Hematopoietic multipotent progenitor cell treated with erythropoietin and hydrocortisone succinate and interleukin-3 and kit ligand, for 17 days (in vitro differentiated cells): ENCODE results near the gene QPRT.
A peak's percentile ranks its signal among the peaks of the same experiment; 100 is the strongest.
"Not testable (repeated sequence)": the region's sequence is repeated elsewhere in the genome, so short reads cannot be mapped to it uniquely, and the experiment has no call there.

Experiments used
- DNase-seq: peaks from one replicate; pipeline ENCODE4 v3.0.0-alpha.2; 2015; ENCODE audit warnings: low spot score

Gene QPRT

DNA sequence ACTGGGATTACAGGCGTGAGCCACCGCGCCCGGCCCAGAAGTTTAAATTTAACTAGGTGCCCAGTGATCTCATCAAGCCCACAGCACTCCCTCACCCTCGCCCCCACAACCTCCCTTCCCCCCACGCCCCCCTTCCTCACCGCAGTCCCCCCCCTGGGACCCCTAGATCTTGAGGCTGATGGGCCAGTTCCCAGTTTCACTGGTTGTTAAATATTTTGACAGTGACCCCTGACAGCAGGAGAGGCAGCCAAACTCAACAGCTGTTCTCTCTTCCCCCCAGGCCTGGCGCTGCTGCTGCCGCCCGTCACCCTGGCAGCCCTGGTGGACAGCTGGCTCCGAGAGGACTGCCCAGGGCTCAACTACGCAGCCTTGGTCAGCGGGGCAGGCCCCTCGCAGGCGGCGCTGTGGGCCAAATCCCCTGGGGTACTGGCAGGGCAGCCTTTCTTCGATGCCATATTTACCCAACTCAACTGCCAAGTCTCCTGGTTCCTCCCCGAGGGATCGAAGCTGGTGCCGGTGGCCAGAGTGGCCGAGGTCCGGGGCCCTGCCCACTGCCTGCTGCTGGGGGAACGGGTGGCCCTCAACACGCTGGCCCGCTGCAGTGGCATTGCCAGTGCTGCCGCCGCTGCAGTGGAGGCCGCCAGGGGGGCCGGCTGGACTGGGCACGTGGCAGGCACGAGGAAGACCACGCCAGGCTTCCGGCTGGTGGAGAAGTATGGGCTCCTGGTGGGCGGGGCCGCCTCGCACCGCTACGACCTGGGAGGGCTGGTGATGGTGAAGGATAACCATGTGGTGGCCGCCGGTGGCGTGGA is 15.6 kb downstream of the QPRT start:
- DNase-seq = no peak

DNA sequence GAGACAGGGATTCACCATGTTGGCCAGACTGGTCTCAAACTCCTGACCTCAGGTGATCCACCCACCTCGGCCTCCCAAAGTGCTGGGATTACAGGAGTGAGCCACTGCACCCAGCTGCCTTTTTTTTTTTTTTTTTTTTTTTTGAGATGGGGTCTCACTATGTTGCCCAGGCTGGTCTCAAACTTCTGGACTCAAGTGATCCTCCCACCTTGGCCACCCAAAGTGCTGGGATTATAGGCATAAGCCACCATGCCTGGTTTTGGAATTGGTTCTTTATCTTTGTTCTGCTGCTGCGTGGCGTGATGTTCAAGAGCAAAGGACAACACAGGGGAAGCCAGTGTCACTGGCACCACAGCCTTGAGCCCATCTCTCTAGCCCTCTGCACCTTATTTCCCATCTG is 16.7 kb downstream of the QPRT start:
- not testable (repeated sequence) for DNase-seq

DNA sequence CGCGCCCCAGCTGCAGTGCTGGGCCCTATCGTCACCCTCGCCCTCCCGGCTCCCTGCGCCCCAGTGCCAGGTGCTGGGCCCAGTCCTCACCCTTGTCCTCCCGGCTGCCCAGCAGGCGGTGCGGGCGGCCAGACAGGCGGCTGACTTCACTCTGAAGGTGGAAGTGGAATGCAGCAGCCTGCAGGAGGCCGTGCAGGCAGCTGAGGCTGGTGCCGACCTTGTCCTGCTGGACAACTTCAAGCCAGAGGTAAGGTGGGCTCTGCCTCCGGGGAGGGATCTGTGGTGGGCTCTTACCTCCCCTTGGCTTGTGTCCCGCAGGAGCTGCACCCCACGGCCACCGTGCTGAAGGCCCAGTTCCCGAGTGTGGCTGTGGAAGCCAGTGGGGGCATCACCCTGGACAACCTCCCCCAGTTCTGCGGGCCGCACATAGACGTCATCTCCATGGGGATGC is 17.9 kb downstream of the QPRT start:
- no peak for DNase-seq

DNA sequence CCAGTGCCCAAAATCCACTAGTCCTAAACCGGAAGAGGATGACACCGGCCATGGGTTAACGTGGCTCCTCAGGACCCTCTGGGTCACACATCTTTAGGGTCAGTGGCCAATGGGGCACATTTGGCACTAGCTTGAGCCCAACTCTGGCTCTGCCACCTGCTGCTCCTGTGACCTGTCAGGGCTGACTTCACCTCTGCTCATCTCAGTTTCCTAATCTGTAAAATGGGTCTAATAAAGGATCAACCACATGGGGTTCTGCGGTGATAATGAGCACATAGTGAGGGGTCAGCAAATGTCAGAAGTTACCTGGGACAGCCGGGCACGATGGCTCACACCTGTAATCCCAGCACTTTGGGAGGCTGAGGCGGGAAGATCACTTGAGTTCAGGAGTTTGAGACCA is 18.4 kb downstream of the QPRT start:
- no peak for DNase-seq

DNA sequence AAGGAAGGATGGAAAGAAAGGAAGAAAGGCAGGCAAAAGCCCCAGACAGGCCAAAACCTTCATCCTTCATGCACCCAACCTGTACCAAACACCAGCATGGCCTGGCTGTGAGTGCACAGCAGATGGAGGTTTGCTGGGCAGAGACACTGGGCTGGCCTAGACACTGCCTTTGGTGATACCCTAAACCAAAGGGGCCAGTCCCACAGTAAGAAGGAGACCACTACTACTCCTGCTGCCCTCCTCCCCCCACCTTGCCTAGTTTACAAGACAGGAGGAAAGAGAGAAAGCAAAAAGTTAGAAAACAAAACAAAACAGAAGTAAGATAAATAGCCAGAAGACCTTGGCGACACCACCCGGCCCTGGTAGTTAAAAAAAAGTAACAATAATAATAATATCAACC is 19.1 kb downstream of the QPRT start:
- DNase-seq = no peak

DNA sequence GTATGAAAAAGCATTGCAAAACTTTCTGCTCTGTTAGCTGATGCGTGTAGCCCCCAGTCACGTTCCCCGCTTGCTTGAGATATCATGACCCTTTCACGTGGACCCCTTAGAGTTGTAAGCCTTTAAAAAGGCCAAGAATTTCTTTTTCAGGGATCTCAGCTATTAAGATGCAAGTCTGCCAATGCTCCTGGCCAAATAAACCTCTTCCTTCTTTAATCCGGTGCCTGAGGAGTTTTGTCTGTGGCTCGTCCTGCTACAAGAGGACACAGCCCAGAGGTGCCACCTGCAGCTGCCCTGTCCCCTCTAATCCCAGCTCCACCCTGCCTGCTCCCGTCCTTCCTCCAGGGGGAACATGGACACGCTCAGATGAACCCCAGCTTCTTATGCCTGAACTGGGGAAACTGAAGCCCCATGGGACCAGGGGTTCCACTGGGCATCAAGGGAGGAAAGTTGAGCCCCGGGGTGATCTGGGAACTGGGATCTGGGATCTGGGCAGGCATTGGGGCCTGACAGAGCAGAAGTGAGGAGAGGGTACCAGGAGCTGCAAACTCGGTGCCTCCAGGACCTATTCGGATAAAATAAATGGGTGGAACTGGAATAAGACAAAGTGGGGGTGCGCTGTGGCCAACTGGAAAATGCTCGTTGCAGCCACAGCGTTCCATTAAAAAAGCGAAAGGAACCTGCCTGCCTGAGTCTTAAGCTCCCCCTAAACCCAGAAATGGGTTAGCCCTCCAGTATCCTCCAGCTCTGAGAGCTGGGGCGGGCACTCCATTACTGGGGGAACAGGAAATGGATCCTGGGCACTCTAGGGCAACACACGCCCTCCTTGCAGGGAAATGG is 19.7 kb downstream of the QPRT start:
- no peak for DNase-seq

DNA sequence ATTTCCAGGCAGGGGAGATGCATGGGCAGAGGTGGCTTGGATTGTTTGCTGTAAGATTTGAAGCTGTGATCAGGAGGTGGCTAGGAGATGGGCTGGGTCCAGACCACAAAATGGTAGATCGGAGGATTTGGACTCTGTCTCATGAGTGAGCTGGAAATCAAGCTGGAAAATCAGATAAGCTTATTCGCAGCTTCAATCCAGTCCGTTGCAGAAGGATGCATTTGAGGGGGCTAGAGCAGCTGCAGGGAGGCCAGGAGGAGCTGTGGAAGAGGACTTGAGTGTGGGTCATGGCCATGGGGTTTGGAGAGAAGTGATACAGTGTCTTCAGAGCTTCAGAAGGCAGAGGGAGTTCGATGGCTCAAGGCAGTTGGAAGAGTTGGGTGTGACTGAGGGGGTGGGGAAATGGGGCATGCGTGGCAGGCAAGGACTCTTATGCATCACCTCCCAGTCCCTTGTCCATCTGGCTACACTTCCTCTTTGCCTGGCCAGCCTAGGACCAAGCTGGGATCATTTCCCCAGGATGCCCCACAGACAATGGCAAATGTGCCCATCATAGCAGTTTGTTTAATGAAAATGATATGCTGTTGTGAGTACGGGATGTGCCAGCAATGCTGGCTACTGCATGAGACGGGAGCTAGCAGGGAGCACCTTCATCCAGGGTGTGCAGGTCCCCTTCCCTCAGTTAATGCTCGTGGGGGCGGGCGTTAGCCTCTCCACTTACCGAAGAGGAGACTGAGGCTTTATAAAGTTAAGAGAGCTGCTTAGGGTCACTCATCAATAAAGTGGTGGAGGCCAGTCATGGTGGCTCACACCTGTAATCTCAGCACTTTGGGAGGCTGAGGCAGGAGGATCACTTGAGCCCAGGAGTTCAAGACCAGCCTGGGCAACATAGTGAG is 20.6 kb downstream of the QPRT start:
- no peak for DNase-seq

DNA sequence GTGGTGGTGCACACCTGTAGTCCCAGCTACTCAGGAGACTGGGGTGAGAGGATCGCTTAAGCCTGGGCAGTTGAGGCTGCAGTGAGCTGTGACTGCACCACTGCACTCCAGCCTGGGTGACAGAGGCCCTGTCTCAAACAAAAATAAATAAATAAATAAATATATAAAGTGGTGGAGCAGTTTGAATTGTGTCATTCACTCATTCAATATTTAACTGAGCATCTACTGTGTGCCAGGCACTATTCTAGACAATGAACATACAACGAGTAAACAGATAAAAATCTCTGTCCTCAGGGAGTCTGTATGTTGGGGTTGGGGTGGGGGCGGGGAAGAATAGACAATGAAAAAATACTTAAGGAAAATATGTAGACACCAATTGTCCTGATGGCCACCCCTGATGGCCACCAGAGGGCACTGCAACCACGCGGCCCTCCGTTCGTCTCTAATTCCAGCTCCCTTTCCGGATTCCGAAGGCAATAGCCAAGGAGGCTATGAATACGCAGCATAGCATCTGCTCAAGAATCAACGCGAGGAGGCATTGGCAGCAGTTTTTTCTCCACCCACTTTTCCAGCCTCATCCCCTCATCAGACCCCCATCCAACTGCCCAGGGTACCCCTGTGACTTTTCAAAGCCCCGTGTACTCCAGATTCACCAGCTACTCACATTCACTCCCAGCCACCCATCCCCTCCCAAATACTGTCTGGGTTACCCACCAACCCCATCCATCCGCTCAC is 21.4 kb downstream of the QPRT start:
- peak; percentile 80 for DNase-seq

DNA sequence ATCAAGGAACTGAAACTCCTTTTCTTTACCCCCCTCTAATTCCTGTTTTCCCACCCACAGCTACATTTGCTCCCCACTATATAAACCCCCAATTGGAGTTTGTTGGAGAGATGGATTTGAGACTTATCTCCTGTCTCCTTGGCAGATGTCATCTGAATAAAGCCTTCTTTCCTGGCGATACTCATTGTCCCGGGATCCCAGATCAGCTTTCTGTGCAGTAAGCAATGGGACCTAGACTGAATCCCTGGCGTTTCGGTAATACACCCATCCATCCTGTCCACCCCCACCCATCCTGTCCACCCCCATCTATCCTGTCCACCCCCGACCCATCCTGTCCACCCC is 22.2 kb downstream of the QPRT start:
- no peak for DNase-seq

DNA sequence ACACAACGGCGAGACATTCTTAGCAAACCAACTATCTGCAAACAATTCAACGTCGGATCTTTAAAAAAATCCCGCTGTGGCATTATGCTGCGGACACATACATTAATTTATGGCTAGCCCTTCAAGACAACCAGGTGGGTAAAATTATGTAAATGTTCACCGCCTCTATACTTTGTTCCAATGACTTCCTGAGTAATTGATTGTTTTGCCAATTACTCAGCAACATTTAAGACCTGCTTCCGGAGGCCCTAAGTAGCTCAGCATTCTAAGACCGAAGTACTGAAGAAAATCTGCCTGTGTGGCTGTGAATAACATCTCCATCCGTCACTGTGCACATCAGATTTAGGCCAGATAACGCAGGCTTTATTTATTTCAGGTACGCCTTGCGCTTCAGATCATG is 23.3 kb downstream of the QPRT start:
- no peak for DNase-seq

DNA sequence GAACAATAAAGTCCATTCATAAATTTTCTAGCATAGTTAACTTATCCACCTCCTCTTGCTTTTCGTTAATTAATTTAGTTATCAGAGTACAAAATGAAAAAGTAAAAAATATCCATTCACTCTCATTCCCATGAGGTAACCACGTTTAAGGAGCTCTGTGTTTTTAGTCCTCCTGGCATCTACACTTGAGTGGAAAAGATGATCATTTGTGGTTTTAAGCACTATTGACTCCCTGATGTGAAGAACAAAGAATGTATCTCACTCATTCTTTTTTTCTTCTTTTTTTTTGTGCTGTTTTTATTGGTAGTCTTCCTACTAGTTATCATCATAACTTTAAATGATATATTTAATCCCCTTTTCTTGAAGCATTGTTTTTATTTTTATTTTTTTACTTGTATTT is 26.1 kb downstream of the QPRT start:
- DNase-seq = no peak

DNA sequence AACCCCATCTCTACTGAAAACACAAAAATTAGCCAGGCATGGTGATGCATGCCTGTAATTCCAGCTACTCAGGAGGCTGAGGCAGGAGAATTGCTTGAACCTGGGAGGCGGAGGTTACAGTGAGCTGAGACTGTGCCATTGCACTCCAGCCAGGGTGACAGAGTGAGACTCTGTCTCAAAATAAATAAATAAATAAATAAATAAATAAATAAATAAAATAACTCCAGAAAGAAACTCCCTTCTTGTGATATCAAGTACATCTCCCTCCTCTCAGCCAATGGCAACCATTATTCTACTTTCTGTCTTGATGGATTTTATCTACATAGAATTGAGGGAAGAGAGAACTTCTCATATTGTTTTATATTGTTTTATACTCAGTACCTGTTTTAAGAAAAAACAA is 28.2 kb downstream of the QPRT start:
- DNase-seq = not testable (repeated sequence)

DNA sequence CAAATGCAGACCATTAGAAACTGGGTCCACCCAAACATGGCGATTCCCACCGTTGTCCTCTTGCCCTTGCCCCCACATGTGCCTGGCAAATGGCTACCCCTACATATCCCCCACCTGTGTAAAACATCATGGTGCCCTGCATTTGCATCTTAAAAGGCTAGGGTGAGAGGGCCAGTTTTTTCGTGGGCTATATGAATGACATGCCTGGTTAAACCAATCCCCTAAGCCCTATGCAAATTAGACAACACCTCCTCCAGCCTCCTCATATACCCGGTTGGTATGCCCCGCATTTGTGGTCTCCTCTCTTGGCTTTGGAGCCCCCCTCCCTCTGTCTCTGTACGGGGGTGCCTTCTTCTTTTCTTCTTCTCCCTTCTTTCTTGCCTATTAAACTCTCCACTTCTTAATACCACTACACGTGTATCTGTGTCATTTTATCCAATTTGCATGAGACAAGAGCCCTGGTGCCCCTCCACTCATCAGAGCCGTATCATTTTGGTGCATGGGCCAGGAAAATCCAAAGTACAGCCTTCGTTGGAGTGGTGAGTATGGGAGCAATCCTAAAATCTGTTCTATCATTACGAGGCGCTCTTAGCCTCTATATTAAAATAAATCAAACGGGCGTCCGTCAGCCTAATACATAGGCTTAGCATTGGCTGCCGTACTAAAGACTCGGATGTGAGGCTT is 30.1 kb downstream of the QPRT start:
- DNase-seq = no peak

DNA sequence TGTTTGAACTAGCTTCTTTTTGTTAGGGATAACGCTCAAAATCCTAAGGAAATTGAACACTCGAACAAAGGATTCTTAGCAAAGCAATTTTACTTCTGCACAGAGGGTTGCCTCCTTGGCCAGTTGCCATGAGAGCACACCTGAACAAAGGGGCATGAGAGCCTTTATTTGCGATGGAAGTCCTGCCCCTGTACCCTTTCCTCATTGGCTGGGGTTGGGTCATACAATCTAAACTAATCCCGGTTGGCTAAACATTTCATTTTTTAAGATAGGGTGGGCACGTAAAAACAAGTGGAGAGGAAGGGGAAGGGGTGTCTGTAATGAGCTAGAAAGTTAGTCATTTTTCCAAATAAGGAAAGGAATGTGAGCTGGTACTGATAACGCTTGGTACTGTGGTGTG is 30.7 kb downstream of the QPRT start:
- DNase-seq = not testable (repeated sequence)

DNA sequence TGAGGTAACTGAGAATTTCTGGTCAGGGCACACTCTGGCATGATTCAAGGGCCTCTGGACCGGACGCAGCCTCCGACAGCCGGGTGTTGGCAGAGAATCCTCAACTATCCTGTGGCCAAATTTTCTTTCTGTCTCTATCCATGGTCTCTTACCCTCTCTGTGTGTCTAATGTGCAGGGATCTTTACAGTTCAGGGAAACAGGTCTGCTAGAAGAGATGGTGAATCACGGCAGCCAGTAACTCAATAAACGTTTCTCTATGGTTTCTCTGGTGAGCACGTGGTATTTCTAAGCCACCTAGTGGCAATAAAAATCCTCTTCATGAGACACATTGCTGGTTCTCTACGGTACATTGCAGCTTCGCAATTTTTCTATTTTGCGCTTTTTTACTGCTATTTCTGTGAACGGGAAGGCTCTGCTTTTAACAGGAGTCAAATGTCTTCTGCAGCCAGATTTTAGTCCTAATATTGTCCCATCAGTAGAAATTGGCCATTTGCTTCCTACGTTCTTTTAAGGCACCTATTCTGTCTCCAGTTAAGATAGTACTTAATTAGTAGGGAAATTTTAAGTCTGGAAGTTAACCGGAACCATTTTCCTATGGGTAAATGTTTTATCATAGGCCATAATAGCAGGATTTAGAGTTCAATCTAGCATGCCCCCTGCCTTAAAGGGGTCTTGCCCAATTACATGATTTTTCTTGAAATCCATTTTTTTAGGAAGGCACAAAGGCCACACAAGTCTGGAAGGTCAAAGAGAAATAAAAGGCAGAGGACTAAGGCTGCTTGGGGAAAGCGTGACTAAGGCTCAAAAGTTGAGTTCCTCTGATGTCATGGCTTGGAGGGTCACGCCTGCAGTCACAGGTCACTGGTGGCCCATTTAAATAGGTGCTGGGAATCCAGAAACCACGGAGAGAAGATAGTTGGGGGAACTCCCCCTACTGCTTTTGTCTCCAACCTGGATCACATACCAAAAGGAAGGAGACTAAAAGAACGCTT is 31.5 kb downstream of the QPRT start:
- DNase-seq = peak; percentile 50

DNA sequence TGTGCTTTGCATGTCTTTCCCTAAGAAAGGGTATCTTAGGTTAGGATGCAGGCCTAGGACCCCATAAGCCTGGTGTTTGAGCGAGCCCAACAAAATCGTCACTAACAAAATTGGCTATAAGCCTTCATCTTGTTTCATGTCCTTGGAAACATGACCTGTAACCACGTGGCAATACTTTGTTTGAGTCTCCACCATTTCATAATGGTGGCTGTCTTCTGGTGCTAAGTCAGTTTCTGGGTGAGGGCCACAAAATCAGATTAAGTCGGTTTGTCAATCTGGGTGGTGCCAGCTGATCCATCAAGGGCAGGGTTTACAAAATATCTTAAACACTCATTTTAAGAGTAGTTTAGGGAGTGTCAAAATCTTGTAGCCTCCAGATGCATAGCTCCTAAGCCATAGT is 33.8 kb downstream of the QPRT start:
- no peak for DNase-seq

DNA sequence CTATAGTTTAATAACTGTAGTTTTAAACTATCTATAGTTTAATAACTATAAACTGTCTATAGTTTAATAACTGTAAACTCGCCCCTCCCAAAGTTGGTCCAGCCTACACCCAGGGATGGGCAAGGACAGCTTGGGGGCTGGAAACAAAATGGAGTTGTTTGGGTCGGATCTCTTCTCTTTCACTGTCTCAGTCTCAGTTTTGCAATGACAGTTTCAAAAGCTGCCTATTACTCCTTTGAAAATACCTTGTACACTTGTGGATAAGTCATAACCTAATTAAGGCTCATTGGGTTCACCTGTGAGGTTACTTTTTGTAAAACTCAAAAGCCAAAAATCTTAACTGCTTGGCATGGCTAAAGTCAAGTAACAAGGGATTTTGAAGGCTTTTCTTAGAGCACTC is 35.4 kb downstream of the QPRT start:
- DNase-seq = no peak

DNA sequence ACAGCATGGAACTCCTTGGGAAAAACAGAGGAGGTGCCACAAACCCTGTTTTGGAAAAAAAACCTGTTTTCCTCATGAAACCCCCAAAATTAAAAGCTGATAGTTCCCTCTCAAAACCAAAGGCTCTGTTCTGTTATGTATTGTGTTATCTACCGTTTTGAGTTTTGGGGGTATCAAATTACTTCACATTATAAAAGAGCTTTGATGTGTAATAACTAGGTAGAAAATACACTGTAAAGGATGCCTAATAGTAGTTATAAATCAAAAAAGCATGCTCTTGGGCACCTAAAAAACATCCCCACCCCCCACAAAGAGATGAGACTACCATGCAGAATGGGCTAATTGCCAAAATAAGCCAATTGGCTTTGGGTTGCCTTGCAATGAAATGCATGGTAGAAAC is 36.0 kb downstream of the QPRT start:
- no peak for DNase-seq

DNA sequence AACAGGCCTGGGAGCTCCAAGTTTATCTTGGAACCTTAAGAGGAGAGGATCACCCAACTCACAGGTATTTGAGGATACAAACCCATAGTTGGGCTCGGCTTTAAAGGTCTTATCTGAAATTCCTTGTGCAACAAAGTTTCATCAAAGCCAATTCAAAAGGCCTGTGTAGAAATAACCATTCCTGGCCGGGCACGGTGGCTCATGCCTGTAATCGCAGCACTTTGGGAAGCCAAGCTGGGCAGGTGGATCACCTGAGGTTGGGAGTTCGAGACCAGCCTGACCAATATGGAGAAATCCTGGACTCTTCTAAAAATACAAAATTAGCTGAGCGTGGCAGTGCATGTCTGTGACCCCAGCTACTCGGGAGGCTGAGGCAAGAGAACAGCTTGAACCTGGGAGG is 38.1 kb downstream of the QPRT start:
- no peak for DNase-seq

DNA sequence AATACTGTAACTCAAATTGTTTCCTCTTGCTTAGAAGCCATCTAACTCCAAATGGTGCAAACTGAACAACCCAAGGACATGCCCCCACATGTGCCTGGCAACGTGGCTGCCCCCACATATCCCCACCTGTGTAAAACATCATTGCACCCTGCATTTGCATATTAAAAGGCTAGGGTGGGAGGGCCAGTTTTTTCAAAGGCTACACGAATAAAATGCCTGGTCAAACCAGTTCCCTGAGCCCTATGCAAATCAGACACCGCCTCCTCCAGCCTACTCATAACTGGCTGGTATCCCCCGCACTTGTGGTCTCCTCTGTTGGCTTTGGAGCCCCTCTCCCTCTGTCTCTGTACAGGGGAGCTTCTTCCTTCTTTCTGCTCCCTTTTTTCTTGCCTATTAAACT is 40.1 kb downstream of the QPRT start:
- no peak for DNase-seq
